Measurements from ENCODE around the gene TRANK1. TPM values are rescaled to one million over a fixed set of nuclear protein-coding genes. Genes with fewer than 3 reads are reported as not detected.

TRANK1 gene
- total and polyA plus RNA-seq, 2 donors from 2014 or later, result 1.2 to 21.4 TPM

- no peak for TF ChIP-seq CTCF (IDR thresholded peaks at IDR 0.05; ENCODE audit: borderline replicate concordance, extremely low read depth, insufficient read depth)
- Histone ChIP-seq H3K27me3 (ENCODE audit: control insufficient read depth, insufficient read depth, low read length) (no peaks in the 10 kb centered on the region), H3K9ac (ENCODE audit: low read length in 3 of 3) (no peak overlapping the region), H3K4me1 (ENCODE audit: control insufficient read depth in 2 of 3, insufficient read depth in 2 of 3, low read depth in 1 of 3, low read length in 3 of 3) (no peaks in the 10 kb centered on the region), H3K4me3 (ENCODE audit: low read length in 3 of 3) (no peak overlapping the region), H3K36me3 (ENCODE audit: control insufficient read depth in 2 of 3, insufficient read depth in 3 of 3, low read length in 3 of 3) (no peaks in the 10 kb centered on the region), H3K27ac (ENCODE audit: low read depth in 2 of 2, low read length in 2 of 2) (no peak overlapping the region), H3K9me3 (ENCODE audit: control insufficient read depth in 2 of 3, insufficient read depth in 1 of 3, low read length in 3 of 3) (no peaks in the 10 kb centered on the region)
- no peak for FAIRE-seq
- DNase-seq, result no peak
- intact Hi-C loops (cut with DNase I), result no loop called here
Measured at GRCh38 chr3:36960502-36960901, 15.6 kb upstream of the TRANK1 start.

GRCh38 chr3:36959821-36960220 is 15.0 kb upstream of the TRANK1 start:
- intact Hi-C loops (cut with DNase I), result loop anchor here (10.0 kb wide), 1 partner anchor 225 kb away; no protein-coding TSS in a partner anchor
- no peaks in the 10 kb centered on the region for H3K27me3 ChIP-seq (ENCODE audit: control insufficient read depth, insufficient read depth, low read length)
- no peak overlapping the region for H3K4me3 ChIP-seq (ENCODE audit: low read length in 3 of 3)
- no peaks in the 10 kb centered on the region for H3K4me1 ChIP-seq (ENCODE audit: control insufficient read depth in 2 of 3, insufficient read depth in 2 of 3, low read depth in 1 of 3, low read length in 3 of 3)
- H3K9ac ChIP-seq (ENCODE audit: low read length in 3 of 3), result no peak overlapping the region
- H3K27ac ChIP-seq (ENCODE audit: low read depth in 2 of 2, low read length in 2 of 2), result no peak overlapping the region
- TF ChIP-seq CTCF (IDR thresholded peaks at IDR 0.05; ENCODE audit: borderline replicate concordance, extremely low read depth, insufficient read depth), result no peak
- H3K36me3 ChIP-seq (ENCODE audit: control insufficient read depth in 2 of 3, insufficient read depth in 3 of 3, low read length in 3 of 3), result no peaks in the 10 kb centered on the region
- no peak for FAIRE-seq
- no peaks in the 10 kb centered on the region for H3K9me3 ChIP-seq (ENCODE audit: control insufficient read depth in 2 of 3, insufficient read depth in 1 of 3, low read length in 3 of 3)
- peak in 2 of 5 donors; percentile 19 to 39 for DNase-seq

GRCh38 chr3:36957862-36958686 is 13.2 kb upstream of the TRANK1 start:
- no peak overlapping the region for H3K4me3 ChIP-seq (ENCODE audit: low read length in 3 of 3)
- no peaks in the 10 kb centered on the region for H3K36me3 ChIP-seq (ENCODE audit: control insufficient read depth in 2 of 3, insufficient read depth in 3 of 3, low read length in 3 of 3)
- DNase-seq (no peak), FAIRE-seq (no peak)
- H3K27ac ChIP-seq (ENCODE audit: low read depth in 2 of 2, low read length in 2 of 2), result no peak overlapping the region
- H3K4me1 ChIP-seq (ENCODE audit: control insufficient read depth in 2 of 3, insufficient read depth in 2 of 3, low read depth in 1 of 3, low read length in 3 of 3), result no peaks in the 10 kb centered on the region
- no peaks in the 10 kb centered on the region for H3K9me3 ChIP-seq (ENCODE audit: control insufficient read depth in 2 of 3, insufficient read depth in 1 of 3, low read length in 3 of 3)
- no peak for TF ChIP-seq CTCF (IDR thresholded peaks at IDR 0.05; ENCODE audit: borderline replicate concordance, extremely low read depth, insufficient read depth)
- intact Hi-C loops (cut with DNase I), result loop anchor here (10.0 kb wide), 1 partner anchor 223 kb away; no protein-coding TSS in a partner anchor
- no peaks in the 10 kb centered on the region for H3K27me3 ChIP-seq (ENCODE audit: control insufficient read depth, insufficient read depth, low read length)
- no peak overlapping the region for H3K9ac ChIP-seq (ENCODE audit: low read length in 3 of 3)
